GM21717 (cell line): Measurements from ENCODE around the gene ORM1.
"Not testable (repeated sequence)": the region's sequence is repeated elsewhere in the genome, so short reads cannot be mapped to it uniquely, and the experiment has no call there.

ENCODE experiments used
- ATAC-seq: cut with Tn5 transposase; IDR thresholded peaks from one replicate; pipeline ENCODE4 v1.9.1; 2021; ENCODE audit warnings: mild to moderate bottlenecking, moderate library complexity; ENCODE audit not compliant: unreplicated experiment

Gene ORM1

DNA sequence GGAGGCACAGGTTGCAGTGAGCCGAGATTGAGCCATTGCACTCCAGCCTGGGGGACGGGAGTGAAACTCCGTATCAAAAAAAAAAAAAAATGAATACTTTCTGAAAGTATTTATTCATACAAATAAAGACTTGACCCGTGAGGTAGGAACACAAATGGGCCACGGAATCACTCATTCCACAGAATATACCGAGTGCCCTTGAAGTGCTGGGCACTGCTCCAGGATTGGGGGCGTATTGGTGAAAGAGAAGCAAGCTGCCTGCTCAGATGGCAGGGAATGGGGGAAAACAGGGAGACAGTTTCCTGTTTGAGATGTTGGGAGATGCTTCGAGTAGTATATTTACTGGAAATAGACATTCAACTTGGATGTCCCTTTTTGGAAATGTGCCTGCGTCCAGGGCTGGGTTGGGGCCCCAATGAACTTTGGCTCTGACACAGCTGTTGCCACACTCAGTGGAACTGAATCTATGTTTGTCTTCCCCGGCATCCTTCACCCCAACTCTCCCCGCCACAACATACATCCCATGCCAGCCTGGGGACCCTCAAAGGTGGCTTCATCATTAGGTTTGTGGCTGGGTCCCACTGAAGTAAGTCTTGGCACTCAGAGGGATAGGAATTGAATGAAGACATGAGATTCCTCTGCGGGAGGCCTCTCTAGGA lies 609 bp upstream of the ORM1 start:
- ATAC-seq: not testable (repeated sequence)

DNA sequence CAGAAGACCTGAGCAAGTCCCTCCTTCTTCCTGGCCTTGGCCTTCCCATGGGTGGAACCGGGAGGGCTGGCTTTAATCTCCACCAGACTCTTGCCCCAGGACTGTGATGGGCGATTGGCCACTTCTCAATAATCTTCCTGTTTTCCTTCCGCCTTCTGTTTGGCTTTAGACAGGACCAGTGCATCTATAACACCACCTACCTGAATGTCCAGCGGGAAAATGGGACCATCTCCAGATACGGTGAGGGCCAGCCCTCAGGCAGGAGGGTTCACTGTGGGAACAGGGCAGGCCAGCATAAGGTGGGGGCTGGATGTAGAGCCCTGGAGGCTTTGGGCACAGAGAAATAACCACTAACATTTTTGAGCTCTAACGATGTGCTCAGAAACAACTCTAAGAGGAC lies 951 bp downstream of the ORM1 start:
- ATAC-seq: not testable (repeated sequence)

DNA sequence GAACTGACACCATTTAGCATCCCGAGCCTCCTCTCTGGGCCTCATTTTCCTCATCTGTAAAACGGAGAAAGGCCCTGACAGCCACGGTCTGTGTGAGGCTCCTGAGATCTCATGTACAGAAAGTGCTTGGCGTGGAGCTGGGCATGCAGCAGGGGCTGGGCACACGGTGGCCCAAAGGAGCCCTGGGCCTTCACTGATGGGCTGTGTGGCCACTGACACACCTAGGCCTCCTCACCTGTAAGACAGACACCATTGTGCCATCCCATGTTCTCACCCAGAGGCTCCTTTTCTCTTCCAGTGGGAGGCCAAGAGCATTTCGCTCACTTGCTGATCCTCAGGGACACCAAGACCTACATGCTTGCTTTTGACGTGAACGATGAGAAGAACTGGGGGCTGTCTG lies 1.6 kb downstream of the ORM1 start:
- no peak for ATAC-seq

DNA sequence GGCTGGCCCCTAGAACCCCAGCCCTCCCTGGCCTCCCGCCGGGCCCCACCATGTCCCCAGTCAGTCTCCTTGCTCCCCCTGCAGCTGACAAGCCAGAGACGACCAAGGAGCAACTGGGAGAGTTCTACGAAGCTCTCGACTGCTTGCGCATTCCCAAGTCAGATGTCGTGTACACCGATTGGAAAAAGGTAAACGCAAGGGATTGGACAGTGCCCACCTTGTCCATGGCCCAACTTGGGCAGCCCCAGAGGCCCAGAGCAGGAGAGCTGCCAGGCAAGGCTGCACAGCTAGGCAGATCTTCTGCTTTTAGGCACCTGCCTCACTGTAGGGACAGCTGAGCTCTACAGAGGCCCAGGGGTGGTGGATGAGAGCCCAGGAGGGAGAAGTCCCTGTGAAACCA lies 2.1 kb downstream of the ORM1 start:
- not testable (repeated sequence) for ATAC-seq

DNA sequence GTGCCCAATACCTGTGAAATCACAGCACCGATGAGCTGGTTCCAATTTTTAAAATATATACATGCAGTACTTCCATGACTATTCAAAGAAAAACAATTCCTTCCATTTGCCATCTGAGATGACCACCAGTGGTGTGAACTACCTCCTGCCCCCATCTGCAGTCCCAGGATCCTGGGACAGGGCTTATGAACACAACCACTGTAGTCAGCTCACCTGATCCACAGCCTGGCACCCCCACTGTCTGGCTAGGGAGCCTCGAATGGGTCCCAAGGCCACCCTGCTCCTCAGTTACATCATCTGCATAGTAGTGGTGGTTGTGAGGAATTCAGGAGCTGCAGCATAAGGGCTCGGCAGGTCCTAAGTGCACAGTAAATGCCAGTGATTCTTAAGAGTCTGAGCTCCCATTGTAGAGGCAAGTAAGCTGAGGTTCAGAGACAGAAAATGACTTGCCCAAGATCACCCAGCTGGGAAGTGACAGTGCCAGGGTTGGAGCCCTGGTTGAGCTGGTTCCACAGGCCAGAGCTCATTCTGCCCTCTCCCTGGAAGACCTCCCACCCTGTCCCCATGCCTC lies 2.9 kb downstream of the ORM1 start:
- ATAC-seq: not testable (repeated sequence)

DNA sequence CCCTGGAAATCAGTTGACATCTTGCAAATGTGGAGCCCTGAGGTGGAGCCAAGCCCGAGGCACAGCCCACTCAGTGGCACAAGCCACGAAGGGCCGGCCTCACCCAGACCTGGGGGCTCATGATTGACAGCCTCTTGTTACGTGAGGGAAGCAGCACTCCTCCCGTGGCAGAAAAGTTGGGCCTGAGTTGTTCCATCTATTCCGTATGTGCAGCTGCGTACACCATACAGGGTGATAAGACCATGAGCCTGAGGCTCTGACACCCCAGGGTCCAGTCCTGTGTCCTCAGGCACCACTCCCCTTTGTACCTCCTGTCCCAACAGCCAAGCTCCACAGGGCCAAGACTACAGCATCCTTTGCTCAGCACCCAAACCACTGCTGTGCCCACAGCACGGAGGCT lies 4.9 kb downstream of the ORM1 start:
- ATAC-seq: no peak

DNA sequence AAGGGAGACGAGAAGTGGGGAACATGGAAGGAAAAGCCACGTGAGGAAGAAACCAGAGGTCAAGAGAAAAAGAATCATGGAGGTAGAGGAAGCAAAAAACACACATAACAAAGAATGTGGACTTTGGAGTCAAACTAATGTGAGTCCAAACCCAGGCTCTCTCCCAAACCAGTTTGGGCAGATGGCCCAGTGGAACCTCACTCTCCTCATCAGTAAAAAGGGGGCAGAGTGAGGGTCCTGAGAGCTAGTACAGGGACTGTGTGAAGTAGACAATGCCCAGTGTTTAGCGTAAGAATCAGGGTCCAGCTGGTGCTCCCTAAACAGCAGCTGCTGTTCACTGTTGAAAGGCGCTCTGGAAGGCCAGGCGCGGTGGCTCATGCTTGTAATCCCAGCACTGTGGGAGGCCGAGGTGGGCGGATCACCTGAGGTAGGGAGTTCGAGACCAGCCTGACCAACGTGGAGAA lies 5.5 kb downstream of the ORM1 start:
- not testable (repeated sequence) for ATAC-seq

DNA sequence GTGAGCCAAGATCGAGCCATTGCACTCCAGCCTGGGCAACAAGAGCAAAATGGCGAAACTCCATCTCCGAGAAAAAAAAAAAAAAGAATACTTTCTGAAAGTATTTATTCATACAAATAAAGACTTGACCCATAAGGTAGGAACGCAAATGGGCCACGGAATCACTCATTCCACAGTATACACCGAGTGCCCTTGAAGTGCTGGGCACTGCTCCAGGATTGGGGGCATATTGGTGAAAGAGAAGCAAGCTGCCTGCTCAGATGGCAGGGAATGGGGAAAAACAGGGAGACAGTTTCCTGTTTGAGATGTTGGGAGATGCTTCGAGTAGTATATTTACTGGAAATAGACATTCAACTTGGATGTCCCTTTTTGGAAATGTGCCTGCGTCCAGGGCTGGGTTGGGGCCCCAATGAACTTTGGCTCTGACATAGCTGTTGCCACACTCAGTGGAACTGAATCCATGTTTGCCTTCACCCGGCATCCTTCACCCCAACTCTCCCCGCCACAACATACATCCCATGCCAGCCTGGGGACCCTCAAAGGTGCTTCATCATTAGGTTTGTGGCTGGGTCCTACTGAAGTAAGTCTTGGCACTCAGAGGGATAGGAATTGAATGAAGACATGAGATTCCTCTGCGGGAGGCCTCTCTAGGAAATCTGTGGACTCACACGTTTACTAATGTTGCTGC lies 6.2 kb downstream of the ORM1 start:
- ATAC-seq: not testable (repeated sequence)

DNA sequence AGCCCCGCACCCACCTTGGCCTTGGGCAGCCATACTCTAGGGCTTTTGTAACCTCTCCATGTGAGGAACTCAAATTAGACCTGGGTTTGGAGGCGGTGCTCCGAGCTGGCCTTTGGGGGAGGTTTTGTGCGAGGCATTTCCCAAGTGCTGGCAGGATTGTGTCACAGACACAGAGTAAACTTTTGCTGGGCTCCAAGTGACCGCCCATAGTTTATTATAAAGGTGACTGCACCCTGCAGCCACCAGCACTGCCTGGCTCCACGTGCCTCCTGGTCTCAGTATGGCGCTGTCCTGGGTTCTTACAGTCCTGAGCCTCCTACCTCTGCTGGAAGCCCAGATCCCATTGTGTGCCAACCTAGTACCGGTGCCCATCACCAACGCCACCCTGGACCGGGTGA lies 6.7 kb downstream of the ORM1 start, which contains the start of gene ORM2:
TSS of gene ORM2 (plus strand) at position 245 of the 398 bp plus-strand sequence. CDS start at position 281, 36 bp downstream.
- ATAC-seq: not testable (repeated sequence)

DNA sequence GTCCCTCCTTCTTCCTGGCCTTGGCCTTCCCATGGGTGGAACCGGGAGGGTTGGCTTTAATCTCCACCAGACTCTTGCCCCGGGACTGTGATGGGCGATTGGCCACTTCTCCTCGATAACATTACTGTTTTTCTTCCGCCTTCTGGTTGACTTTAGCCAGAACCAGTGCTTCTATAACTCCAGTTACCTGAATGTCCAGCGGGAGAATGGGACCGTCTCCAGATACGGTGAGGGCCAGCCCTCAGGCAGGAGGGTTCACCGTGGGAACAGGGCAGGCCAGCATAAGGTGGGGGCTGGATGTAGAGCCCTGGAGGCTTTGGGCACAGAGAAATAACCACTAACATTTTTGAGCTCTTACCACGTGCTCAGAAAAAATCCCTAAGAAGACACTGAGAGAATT lies 7.7 kb downstream of the ORM1 start:
- no peak for ATAC-seq

DNA sequence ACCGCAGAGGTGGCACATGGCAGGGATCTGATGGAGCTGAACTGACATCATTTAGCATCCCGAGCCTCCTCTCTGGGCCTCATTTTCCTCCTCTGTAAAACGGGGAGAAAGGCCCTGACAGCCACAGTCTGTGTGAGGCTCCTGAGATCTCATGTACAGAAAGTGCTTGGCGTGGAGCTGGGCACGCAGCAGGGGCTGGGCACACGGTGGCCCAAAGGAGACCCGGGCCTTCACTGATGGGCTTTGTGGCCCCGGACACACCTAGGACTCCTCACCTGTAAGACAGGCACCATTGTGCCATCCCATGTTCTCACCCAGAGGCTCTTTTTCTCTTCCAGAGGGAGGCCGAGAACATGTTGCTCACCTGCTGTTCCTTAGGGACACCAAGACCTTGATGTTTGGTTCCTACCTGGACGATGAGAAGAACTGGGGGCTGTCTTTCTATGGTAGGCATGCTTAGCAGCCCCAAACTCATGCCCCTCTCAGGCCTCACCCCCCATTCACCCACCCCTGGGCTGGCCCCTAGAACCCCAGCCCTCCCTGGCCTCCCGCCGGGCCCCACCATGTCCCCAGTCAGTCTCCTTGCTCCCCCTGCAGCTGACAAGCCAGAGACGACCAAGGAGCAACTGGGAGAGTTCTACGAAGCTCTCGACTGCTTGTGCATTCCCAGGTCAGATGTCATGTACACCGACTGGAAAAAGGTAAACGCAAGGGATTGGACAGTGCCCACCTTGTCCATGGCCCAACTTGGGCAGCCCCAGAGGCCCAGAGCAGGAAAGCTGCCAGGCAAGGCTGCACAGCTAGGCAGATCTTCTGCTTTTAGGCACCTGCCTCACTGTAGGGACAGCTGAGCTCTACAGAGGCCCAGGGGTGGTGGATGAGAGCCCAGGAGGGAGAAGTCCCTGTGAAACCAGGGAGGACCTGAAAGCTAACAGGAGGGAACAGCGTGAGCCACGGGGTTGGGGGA lies 8.6 kb downstream of the ORM1 start:
- not testable (repeated sequence) for ATAC-seq

DNA sequence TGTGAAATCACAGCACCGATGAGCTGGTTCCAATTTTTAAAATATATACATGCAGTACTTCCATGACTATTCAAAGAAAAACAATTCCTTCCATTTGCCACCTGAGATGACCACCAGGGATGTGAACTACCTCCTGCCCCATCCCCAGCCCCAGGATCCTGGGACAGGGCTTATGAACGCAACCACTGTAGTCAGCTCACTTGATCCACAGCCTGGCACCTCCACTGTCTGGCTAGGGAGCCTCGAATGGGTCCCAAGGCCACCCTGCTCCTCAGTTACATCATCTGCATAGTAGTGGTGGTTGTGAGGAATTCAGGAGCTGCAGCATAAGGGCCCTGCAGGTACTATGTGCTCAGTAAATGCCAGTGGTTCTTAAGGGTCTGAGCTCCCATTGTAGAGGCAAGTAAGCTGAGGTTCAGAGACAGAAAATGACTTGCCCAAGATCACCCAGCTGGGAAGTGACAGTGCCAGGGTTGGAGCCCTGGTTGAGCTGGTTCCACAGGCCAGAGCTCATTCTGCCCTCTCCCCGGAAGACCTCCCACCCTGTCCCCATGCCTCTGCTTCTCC lies 9.7 kb downstream of the ORM1 start:
- not testable (repeated sequence) for ATAC-seq

DNA sequence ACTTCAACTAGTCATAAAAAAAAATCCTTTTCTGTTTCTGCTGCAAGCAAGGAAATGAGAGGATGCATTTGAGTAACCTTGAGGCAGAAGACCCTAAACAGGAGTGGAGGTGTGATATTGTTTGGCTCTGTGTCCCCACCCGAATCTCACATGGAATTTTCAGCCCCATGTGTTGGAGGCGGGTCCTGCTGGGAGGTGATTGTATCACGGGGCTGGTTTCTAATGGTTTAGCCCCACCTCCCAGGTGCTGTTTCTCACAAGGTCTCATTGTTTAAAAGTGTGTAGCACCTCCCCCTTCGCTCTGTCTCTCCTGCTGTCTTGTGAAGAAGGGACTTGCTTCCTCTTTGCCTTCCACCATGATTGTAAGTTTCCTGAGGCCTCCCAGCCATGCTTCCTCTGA lies 10.8 kb downstream of the ORM1 start:
- ATAC-seq: not testable (repeated sequence)

DNA sequence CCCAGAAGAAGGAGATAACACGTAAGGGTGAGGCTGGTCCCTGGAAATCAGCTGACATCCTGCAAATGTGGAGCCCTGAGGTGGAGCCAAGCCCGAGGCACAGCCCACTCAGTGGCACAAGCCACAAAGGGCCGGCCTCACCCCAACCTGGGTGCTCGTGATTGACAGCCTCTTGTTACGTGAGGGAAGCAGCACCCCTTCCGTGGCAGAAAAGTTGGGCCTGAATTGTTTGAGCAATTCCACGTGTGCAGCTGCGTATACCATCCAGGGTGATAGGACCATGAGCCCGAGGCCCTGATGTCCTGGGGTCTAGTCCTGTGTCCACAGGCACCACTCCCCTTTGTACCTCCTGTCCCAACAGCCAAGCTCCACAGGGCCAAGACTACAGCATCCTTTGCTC lies 11.6 kb downstream of the ORM1 start:
- ATAC-seq: no peak

DNA sequence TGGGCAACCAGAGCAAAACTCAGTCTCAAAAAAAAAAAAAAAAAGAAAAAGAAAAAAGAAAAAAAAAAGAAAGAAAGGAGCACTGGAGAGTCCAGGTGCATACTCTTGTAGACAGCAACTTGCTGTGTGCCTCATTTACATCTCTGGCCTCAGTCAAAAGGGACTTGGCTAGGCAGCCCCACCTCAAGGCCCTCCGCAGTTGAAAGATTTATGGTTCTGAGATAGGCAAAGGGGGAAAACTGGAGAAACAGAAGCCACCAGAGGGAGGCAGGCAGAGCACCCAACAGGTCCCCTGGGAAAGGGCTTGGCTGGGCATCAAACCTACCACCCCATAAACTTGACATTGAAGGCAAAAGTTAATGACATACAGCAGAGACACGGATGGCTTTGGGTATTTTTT lies 12.8 kb downstream of the ORM1 start:
- ATAC-seq: no peak

DNA sequence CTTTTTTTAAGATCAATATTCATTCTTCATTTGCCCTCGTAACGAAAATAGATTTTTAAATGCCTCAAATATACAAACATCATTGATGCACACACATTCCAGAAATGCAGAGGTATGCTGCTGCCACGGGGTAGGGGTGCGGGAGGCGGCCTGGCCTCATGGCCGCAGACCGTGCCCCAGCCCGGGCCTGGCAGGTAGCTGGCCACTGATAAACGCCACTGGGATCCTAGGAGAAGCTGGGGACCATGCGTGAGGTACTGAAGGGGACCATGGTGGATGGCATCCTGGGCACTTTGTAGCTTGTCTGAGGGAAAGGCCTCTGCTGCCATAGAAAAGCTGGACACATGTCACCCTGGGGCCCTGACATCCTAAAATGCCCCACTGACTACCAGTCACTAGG lies 13.3 kb downstream of the ORM1 start:
- ATAC-seq: no peak

DNA sequence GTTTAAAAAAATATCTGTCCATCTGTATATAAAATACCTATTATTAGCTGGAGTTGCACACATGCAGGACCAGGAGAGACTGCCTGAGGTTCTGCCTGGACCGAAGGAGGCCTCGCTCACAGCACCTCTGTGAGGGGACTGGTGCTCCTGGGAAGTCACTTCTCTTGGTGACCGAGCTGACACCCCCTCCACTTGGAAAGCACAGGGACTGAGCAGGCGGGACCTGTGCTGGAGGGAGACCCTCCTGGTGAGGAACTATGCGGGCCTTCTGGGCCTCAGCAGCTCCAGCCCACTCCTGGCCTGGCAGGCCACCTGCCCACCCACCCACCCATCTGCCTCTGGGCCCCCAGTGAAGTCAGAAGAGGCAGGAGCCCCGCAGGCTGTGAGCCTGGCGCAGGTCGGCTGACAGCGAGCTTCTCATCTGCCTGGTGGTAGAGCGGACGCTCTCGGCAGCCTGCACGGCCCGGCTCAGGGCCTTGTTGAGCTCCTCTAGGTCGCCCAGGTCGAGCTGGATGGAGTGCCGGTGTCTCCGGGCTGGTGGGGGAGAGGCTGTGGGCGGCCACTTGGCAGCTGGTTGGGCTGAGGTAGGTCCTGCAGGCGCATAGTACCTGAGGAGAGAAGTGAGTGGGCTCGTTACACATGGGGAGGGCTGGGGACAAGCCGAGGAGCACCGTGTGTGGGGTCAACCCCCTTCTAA lies 13.9 kb downstream of the ORM1 start:
- ATAC-seq: no peak

DNA sequence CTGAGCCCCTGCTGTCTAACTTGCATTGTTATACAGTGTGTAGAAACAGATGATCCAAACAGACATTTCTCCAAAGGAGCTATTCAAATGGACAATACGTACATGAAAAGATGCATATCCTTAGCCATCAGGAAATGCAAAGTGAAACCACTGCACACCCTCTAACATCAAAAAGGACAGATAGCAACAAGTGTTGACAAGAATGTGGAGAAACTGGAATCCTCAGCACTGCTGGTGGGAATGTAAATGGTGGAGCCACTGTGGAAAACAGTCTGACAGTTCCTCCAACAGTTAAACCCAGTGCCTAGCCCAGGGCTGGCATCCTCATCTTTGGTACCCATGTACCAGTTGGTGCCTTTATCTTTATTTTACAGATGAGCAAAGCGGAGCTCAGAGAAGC lies 15.3 kb downstream of the ORM1 start:
- no peak for ATAC-seq

DNA sequence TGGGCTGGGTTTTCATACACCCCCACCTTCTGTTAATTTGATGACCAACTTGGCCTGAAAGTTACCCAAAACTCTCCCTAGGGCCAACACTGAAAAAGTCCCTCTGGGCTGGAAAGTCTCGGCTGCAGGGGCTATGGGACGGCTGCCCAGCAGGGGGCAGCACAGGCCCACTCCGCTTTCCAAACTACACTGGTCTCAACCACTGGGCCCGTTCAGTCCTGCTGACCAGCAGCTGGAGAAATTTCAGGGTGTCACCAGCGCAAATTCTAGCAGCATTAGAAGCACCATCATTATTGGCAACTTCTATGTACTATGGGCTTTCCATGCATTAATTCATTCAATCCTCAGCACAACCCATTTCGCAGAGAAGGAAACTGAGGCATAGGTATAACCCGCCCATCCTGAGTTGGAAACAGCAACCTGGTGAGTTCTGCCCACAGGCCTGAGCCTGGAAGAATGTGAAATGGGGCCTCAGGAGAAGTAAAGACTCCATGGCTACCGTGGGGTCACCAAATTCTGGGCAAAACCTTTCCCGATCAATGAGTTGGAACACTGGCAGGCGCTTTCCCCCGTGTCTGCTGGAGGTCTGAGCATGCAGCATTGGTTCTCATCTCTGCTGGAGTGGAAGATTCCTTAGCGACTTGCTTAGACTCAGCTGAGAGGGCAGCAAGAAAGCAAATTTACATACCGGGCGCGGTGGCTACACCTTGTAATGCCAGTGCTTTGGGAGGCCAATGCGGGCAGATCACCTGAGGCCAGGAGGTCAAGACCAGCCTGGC lies 16.4 kb downstream of the ORM1 start:
- ATAC-seq: no peak
